Suppressor macrophage treated with lipopolysaccharide for 4 hours (primary cell): ENCODE results near the gene EME2.

Experiments used
- DNase-seq: peaks from one replicate; pipeline ENCODE4 v3.0.0-alpha.2; 2020

EME2 gene

DNA sequence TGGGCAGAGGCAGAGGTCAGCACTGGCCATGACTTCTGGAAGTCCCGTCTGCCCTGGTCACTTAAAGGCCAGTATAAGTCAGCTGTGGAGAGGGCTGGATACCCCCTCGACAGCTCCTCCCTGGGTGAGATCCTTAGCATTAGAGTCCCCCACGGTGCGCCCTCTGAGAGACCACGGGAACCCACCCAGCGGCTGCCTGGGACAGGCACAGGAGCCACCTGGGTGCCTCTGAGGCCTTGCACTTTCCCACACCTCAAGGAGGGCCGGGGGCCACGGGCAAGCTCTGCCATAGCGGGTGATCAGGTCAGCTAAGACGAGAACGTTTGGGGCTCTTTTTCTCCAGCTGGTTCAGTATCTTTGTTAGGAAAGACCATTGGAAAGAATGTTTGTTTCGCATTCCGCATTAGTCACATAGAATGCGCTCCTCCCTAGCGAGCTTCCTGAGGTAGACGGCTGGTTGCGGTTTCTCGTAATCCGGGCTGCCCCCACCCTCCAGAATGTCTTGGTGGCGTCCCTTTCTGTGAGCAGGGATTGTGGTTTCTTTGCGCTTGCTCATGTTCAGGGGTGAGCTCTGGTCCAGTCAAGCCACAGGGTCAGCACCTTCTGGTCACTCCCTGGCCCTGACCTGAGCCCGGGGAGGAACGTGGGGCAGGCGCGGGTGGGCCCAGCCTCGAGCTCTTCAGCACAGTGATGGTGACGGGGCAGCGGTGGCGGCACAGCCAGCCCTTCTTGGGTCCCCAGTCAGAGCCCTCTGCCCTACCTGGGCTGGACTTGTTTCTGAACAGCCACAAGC lies 26.5 kb upstream of the EME2 start:
- DNase-seq, result no peak

DNA sequence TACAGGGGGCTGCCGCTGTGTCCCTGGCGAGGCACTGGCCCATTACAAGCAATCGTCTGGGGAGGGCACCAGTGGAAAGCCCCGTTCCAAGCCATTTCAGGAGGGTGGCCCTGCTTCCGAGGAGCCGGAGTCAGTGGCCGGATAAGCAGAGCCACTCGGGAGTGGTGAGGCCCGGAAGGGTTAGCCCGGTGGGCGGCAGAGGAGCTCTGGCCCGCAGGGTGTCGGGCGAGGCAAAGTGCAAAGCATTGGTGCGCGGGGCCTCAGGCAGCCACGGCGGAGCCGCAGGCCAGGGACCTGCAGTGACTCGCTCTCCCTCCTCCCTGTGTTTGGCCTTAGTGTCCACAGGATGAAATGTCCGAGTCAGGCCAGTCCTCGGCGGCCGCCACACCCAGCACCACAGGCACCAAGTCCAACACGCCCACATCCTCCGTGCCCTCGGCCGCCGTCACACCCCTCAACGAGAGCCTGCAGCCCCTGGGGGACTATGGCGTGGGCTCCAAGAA lies 25.9 kb upstream of the EME2 start:
- no peak for DNase-seq

DNA sequence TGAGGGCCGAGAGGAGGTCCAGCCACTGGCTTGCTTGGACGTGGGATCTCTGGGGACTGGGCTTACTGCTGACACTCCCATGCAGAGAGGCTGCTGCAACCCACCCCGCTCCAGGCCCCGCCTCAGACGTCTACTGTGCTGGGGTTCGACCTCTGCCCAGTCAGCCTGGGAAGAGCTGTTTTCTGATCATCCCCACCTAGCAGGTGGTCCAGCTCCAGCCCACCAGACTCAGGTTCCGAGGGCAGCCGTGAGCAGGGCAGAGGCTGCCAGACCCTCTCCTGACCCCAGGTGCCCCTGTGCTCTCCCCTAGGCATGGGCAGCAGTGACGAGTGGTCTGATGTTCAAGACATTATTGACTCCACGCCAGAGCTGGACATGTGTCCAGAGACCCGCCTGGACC lies 24.7 kb upstream of the EME2 start:
- DNase-seq, result no peak

GRCh38 chr16:1749152-1750117 lies 23.2 kb upstream of the EME2 start:
- no peak for DNase-seq

- DNase-seq, result no peak
Measured at GRCh38 chr16:1751946-1752345, 20.7 kb upstream of the EME2 start.

GRCh38 chr16:1752853-1753252 lies 19.8 kb upstream of the EME2 start:
- no peak for DNase-seq

DNA sequence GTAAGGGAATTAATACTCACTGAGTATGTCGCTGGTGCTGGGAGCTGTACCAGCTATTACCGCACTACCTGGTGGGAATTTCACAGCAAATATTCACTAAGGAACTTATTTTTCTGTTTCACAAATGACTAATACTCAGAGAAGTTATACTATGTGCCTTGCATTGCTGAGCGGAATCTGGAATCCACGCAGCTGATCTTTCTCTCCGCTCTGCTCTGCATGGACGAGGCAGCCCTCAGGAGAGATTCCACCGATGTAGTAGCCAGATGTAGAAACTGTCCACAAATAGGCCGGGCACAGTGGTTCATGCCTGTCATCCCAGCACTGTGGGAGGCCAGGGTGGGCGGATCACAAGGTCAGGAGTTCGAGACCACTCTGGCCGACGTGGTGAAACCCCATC lies 18.4 kb upstream of the EME2 start:
- no peak for DNase-seq

DNA sequence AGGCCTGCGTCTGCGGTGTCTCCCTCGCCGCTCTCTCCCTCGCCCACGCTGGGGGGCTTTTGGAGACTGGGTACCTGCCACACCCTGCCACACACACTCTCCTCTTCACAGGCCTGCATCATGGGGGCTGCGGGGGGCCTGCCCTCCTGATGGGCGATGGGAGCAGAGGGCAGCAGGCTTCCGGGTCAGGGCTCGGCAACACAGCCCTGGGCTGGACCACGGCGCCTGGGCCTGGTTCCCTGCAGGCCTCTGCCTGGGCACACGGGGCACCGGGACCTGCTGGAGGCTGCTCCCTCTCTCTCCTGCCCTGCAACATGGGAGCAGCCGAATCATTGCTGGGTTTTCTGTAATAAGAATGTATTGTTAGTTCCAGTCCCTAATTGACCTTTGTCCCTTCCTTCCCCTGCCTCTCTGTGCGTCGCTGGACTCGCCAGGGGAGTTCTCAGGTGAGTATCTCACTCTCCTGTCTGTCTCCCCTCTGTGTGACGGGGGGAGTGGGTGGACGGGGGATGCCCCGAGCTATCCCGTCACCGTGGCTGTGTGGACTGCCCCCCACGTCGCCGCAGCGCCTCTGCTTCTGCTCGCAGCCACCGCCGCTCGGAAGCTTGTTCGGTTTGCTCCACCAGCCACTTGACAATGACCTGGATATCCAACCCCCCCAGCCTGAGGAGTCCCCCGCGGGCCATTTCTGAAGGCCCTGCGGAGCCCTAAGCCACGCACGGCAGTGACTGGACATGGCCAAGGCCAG lies 14.7 kb upstream of the EME2 start:
- no peak for DNase-seq

GRCh38 chr16:1758923-1759322 lies 13.7 kb upstream of the EME2 start:
- DNase-seq, result no peak

DNA sequence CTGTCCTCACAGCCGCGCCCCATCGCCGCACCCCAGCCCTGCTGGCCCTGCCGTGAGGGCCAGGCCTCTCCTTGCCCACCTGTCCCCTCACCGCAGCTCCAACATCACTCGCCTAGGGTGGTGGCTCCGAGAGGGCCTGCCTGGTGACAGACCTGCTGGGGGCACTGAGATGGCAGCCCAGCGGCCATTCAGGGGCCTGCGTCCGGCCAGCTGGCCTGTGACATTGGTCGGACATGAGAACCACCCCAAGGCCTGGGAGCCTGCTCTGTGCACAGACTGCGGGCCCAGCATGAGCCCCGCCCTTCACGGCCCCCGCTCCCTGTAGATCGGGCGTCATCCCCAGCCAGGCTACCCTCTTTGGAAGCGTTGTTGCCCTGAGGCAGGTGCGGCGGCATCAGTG lies 13.1 kb upstream of the EME2 start:
- no peak for DNase-seq

GRCh38 chr16:1760911-1761310 lies 11.7 kb upstream of the EME2 start:
- no peak for DNase-seq

- no peak for DNase-seq
Measured at GRCh38 chr16:1761751-1762150, 10.9 kb upstream of the EME2 start.

DNA sequence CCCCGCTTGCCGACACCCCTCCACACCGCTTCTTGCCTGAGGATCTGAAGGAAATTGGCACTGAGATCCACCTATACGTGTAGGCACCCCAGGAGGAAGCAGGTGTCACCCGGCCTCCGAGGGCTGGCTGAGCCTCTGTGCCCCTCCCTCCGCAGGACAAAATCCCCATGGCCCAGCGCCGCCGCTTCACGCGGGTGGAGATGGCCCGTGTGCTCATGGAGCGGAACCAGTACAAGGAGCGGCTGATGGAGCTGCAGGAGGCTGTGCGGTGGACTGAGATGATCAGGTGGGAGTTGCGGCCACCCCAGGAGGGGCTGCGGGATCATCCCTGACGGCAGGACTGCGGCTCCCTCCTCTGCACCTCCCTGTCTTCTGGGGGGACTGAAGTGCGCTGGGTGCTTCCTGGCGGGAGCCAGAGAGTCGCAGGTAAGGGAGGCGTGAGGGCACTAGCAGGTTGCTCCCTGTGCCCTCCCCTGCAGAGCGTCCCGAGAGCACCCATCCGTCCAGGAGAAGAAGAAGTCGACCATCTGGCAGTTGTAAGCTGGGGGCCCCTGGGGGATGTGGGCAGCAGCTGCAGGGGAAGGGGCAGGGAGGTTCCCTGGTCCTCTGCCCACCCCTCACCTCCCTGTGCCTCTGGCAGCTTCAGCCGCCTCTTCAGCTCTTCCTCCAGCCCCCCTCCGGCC lies 10.3 kb upstream of the EME2 start:
- DNase-seq, result no peak

DNA sequence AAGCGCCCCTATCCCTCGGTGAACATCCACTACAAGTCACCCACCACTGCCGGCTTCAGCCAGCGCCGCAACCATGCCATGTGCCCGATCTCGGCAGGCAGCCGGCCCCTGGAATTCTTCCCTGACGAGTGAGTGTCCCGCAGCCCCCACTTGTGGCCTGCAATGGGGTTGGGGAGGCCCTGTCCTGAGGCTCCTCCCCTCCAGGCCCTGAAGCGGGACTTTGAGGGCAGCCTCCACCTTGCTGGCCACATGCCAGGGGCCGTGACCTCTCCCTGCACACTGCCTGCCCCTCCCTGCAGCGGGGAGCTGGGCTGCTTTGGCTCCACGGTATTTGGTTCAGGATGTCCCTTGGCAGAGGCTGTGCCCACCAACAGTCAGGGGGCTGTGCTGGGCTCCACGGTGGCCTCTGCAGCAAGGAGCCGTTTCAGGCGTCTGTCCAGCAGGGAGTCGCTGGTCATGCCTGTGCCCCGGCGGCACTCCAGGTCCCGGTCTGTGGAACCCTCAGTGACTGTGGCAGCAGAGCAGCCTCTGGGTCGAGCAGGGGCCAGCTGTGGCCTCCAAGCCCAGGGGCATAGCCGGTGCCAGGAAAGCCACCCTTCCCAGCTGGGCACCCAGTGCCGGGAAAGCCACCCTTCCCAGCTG lies 9.6 kb upstream of the EME2 start:
- DNase-seq, result no peak

GRCh38 chr16:1763521-1764511 lies 8.8 kb upstream of the EME2 start:
- DNase-seq, result no peak

GRCh38 chr16:1764971-1765370 lies 7.6 kb upstream of the EME2 start:
- no peak for DNase-seq

DNA sequence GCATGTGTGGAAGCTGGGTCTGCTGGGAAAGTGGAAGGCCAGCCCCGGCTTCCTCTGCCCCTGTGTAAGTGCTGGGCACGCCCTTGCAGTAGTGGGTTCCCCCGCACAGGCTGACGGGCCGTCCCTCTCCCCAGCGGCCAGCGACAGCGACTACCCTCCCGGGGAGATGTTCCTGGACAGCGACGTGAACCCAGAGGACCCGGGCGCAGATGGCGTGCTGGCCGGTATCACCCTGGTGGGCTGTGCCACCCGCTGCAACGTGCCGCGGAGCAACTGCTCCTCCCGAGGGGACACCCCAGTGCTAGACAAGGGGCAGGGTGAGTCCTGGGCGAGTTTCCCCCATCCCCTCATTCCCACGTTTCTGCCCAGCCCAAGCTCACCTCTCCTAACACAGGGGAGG lies 6.8 kb upstream of the EME2 start:
- no peak for DNase-seq

DNA sequence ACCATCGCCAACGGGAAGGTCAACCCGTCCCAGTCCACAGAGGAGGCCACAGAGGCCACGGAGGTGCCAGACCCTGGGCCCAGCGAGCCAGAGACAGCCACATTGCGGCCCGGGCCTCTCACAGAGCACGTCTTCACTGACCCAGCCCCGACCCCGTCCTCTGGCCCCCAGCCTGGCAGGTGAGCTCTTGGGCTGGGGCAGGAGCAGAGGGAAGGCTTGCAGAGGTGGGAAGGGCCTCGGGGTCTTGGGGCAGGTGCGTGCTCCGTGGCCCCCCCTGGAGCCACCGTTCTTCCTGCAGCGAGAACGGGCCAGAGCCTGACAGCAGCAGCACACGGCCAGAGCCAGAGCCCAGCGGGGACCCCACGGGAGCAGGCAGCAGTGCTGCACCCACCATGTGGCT lies 6.4 kb upstream of the EME2 start:
- no peak for DNase-seq

GRCh38 chr16:1766701-1767100 lies 5.9 kb upstream of the EME2 start:
- DNase-seq, result no peak

GRCh38 chr16:1767116-1767994 lies 5.3 kb upstream of the EME2 start:
- no peak for DNase-seq
